ENCODE measurements around the gene TCN2.

GRCh38 chr22:30582051-30582450, 24.9 kb upstream of the TCN2 start:
- TF ChIP-seq CTCF (conservative IDR thresholded peaks at IDR 0.05; ENCODE audit: low read length), result no peak
- TF ChIP-seq EZH2phosphoT487 (IDR thresholded peaks at IDR 0.05; ENCODE audit: borderline replicate concordance, low read depth, low read length), result no peak
